PC-9 (cell line): ENCODE measurements around the gene TNNI3K.

ENCODE experiments used
- EZH2 ChIP-seq: fragments of 200-600 bp; sonication (generic); IDR thresholded peaks from 2 replicates; pipeline ENCODE4 v1.8.0; 2017; ENCODE audit warnings: antibody characterized with exemption, low read depth
- TF ChIP-seq, protein P1 (sequence below): fragments of 200-600 bp; sonication (generic); conservative IDR thresholded peaks from 2 replicates; pipeline ENCODE4 v1.6.1; 2017; ENCODE audit warnings: mixed run types, antibody characterized with exemption, mild to moderate bottlenecking, moderate library complexity

DNA sequence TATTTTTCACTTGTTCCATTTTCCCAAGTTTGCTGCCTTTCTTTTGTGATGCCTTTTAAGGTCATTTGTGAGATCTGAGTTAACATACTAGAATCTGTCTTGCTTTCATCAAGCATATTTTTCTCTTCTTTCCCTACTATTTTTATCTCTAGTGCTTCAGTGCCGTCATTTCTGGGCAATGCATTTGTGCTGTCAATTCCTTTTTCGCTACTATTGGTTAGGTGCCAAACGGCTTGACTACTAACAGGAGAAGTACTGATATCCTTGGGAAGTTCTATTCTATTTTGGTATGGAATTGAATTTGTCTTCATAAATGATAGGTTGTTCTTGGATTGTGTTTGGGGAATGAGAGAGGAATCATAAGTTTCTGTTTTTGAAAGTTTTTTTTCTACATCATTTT lies 235.1 kb downstream of the TNNI3K start:
- TF ChIP-seq, protein P1, sequence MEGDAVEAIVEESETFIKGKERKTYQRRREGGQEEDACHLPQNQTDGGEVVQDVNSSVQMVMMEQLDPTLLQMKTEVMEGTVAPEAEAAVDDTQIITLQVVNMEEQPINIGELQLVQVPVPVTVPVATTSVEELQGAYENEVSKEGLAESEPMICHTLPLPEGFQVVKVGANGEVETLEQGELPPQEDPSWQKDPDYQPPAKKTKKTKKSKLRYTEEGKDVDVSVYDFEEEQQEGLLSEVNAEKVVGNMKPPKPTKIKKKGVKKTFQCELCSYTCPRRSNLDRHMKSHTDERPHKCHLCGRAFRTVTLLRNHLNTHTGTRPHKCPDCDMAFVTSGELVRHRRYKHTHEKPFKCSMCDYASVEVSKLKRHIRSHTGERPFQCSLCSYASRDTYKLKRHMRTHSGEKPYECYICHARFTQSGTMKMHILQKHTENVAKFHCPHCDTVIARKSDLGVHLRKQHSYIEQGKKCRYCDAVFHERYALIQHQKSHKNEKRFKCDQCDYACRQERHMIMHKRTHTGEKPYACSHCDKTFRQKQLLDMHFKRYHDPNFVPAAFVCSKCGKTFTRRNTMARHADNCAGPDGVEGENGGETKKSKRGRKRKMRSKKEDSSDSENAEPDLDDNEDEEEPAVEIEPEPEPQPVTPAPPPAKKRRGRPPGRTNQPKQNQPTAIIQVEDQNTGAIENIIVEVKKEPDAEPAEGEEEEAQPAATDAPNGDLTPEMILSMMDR, result no peak
- no peak for TF ChIP-seq EZH2
